AG08395 (cell line): ENCODE results near the gene GPC3.

ENCODE experiments used
- DNase-seq: peaks from one replicate; pipeline ENCODE4 v3.0.0; 2012; ENCODE audit warnings: mixed read lengths, low spot score

Gene GPC3

DNA sequence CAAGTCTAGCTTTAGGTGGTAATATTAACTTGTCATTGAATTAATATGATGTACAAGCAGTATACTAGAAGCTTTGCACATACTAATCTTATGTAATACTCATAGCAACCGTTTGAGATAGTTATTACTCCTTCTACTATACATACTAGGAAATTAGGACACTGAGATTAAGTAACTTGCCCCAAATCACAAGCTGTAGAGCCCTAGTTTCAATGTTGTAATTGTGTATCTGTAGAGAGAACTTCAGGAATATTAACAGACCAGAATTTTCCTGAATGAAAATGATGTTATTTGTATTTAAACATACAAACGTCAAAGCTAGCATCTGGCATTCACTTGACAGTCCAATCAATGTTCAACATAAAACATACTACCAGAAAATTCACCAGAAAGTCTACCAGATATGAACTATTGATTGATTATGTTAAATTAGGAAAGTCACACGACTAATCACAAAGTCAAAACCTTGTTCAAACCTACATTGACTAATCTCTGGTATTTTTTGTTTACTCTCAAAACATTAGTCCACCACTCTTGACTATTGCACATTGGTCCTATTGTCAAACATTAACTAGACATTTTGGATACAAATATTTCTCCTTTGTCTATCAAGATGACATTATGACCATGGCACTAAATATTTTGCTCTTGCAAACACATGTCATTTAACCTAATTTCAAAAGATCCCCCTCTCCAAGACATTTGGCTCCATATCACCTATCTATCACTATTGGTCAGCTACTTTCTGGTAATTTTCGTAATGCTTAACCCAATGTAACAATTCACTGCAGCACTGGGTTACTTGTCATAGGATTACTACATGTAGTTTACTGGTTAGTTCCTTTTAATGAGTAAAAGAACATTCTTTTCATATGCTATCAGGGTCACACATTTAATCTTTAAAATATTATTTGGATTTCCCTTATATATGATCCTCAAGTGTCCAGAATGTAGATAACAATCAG lies 100.7 kb downstream of the GPC3 start:
- DNase-seq, result no peak

DNA sequence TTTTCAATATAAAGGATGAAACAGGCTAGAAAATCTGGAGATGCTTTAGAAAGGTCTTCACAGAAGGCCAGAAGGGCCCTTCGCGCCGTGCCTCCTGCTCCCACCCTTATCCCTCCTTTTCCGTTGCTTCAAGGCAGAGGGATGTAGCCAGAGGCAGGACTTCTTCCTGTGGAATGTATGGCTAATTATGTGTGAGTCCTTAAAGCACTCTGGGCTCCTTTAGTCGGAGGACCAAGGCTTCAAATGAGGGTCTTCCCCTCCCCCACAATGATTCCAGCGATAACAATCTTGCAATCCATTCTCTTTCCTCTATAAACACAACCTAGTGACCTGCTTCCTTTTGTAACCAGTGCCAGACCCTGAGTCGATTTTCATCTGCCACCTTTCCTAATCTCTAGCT lies 103.5 kb downstream of the GPC3 start:
- DNase-seq, result no peak

DNA sequence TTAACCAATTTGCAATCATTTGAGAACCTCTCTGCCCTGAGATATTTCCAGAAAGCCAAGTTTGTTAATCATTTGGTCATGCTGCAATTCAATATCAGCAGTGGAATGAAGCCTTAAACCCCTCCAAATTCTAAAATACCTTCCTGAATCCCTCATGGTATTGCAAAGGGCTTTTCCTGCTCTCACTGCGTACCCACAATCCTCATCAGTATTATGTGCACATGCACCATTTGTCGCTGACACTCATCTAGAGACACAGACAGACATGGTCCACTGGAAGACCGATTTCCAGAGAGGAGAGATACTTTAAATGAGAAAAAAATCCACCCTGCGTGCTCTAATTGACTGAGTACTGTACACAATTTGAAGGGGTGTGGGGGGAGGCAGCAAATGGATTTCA lies 104.4 kb downstream of the GPC3 start:
- DNase-seq, result no peak

DNA sequence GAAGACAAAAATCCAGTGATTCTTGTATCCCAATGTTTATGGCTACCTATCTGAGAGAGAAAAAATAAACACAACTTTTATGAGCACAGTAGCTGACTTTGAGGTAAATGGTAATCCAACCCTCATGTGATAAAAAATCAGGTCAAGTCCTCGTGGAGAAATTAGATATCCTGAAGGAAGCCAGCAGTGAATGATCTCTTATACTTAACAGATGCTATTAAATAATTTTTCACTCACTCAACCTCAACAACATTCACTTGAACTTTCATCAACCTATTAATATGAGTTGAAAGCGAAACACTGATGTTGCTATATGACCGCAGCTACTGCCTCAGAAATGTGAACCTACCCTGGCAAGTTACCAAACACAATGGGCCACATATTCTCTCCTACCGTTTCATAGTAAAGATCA lies 105.4 kb downstream of the GPC3 start:
- no peak for DNase-seq

DNA sequence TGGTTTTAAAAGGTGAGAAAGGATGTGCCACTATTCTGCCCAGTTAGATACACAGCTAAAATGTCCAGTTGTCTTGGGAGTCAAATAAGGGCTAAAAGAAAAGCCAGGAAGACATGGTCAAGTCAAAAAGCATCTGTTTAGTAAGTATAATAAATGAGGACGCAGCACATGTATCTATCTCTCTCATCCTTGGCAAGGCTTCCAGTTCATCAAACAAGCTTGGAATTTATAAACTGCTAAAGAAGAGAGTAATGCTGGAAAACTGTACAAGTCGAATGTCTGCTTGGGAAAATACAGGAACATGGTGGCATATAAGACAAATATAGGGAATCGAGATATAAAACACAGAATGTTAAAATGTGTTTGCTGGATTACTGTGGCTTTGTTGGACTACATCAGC lies 106.7 kb downstream of the GPC3 start:
- DNase-seq, result no peak

DNA sequence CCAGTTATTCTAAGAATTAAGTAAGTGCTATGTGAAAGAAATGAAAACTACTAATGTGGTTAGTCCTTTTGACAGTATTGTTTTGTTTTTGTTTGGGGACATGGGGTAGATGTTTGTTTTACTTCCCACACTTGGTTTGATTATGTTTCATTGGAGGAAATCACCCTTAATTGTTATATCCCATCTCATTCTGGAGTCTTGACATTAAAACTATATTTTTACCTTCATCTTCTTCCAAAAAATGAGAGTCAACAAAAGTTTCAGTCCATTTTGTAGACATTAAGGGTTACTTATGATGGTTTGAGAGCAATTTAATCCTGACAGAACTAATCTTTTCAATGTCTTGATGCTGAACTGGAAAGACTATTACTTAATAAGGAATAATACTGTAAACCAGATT lies 108.7 kb downstream of the GPC3 start:
- no peak for DNase-seq

DNA sequence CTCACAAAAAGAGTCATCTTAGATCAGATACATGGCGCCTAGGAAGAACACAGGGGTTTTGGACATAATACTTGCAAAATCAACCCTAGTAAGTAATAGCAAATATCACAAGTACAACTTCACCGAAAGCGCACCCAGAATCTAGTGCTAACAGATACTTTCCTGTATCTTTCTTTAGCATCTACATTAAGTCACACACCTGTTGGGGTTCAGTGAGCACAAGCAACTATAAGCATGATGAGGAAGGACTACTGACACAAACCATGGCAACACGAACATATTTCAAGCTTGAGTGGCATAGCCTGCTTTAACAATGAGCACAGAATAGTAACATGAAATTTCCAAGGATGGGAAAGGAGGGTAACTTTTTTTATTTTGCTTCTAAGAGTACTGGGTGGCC lies 116.1 kb downstream of the GPC3 start:
- no peak for DNase-seq

DNA sequence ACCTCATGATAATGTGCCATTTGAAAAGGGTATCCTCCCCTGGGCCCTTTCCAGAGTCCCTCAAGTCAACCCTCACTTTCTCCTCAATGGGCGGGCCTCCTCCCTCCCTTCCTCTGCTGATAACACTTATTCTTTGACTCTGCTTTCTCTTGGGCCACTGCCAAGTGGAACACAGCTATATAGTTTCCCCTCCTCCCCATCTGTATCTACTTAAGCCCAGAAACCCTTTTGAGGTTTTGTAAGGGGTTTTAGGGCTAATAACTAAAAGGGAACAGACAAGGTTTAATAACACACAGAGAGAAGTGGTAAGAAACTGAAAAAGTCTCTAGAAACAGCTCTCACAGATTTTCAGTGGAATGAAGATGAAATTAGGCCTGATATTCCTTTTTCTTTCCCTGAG lies 116.7 kb downstream of the GPC3 start:
- DNase-seq, result no peak

DNA sequence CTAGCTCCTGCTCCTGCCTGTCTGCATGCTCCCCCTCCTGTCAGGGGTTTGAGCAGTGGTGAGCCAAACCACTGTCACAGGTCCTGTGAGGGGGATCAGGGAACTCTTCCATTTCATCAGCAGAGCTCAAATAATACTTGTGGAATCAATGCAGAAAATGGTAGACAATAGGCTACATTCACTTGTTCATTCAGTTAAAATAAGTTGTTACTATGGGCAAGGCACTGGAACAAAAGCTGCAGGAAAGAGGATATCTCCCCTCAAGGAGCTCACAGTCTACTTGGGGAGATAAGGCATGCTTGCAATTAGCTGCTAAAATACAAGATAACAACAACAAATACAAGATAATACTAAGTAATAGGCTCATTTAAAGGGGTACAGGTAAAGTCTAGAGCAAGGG lies 117.1 kb downstream of the GPC3 start:
- no peak for DNase-seq

DNA sequence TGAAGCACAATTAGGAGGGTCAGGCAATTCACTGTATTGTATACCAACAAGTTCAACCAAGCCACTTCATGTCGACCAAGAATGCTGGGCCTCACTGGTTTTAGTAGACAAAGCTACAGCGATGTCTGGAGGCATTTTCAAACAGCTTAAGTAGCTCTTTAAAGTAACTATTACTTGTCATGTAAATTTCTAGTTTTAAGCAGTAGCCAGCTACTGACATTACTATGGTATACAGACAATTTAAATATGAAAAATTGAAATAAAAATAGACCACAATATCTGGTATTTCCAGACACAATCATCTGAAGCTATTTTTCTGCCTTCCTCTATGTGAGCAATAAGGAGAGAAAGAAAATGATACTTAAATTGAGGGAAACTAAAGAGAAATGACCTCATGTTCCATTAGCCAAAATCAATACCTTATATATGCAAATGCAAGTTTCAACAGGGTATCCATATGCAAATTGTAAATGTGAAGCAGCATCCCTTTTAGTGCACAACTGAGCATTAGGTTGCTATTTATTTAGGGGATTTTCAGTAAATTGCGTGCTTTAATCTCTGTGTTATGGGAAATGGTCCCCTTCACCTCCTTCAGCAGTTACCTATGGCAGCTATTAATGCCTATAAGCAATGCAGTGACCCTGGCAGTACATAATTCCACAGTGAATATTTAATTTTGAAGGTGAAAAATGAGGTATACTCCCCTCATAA lies 119.5 kb downstream of the GPC3 start:
- no peak for DNase-seq

DNA sequence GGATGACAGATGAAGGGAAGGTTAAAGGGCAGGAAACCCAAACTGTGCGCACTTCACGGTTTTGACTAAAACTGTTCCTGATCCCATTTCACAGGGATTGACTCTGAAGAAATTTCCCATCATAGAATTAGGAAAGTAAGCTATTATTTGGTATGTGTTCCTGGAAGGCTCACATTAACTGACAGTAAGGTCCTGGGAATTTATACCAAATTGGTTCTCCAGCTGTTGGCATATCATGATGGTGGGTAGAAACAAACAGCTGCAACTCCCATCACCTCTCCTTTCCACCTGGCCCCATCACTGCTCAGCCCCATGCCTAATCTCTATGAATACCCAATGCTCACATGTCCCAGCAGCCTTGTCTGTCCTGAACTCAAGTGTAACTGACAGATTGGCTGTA lies 121.2 kb downstream of the GPC3 start:
- DNase-seq, result no peak

DNA sequence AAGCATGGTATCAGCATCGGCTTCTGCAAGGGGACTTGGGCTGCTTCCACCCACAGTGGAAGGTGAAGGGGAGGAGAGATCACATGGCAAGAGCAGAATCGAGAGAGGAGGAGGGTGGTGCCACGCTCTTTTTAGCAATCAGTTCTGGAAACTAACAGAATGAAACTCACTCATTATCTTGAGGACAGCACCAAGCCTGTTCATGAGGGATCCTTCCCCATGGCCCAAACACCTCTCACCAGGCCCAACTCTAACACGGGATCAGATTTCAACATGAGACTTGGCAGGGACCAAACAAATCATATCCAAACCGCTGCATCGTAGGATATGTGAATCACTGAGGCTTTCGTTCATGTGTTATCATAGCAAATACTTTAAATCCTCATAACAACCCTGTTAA lies 125.5 kb downstream of the GPC3 start:
- DNase-seq, result no peak

DNA sequence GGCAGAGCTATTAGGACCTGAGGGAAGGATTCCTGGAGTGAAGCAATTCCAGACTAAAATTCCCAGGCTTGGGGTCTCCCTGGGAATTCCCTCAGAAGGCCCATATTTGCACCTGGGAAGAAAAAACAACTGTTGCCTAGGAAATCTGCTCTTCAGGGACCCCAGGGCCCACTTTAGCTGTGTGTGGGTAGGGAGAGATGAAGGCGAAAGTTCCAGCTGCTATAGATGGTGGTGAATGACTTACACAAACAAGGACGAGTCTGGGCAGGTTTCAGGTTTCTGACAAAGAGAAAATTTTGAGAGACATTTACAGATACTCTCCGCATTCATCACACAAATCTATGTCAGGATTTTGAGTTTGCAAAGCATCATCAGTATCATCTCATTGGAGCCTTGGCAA lies 126.1 kb downstream of the GPC3 start:
- no peak for DNase-seq

DNA sequence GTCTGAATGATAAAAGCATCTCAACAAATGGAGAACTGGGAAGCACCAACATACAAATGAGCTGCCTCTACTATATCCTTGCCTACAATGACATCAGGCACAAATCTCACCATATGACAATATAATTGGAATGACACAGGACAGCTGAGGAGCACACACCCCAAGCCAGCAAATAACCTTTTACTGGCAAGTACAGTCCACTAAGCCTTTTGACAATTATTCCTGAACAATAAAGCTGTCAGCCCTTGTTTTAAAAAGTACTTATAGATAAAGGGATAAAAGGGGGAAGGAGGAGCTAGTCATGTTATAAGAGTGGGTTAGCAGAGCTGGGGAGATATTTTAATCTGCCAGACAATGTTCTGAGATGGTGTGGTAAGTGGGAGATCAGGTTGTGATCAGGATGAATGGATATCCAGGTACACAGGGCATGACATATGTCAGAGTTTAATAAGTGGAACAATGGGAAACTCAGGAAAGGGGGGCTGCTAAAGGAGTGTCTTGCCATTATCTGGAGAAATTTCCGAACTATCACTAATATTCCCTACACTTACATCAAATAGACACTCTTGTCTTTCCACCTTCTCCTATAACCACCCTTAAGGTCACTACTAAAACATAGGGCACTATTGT lies 127.6 kb downstream of the GPC3 start:
- no peak for DNase-seq

DNA sequence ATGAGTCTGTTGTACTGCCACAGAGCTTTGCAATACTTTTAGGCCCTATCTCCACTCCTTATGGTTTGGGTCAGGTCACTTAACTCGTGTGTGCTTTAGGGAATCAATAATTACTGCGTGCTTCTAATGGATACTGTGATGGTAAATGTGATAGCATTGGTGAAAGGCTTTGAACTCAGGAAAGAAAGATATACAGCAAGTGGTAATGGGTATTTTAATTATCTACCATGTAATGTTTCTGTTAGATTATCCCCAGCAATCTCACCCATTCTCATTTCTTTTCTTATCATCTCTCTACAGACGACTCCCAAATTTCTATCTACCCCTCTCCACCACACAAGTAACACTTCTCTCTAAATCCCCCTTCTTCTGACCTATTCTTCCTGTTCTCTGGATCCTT lies 128.6 kb downstream of the GPC3 start:
- no peak for DNase-seq

DNA sequence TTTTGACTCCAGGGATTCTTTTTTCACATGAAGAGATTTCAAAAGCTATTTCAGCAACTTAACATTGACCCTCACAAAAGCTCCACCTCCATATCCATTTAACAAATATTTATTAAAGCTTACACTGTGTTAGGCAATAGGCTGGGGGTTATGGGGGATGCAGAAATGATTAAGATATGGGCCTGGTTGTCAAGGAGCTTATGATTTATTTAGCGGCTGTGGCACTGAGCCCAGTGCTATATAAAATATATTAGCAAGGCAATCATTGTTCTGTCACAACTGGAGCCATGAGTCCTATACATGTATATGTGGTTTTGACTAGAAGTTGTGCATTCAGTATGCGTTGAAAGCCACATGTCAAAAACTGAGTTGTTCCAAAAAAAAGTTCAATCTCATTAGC lies 131.1 kb downstream of the GPC3 start:
- DNase-seq, result no peak

DNA sequence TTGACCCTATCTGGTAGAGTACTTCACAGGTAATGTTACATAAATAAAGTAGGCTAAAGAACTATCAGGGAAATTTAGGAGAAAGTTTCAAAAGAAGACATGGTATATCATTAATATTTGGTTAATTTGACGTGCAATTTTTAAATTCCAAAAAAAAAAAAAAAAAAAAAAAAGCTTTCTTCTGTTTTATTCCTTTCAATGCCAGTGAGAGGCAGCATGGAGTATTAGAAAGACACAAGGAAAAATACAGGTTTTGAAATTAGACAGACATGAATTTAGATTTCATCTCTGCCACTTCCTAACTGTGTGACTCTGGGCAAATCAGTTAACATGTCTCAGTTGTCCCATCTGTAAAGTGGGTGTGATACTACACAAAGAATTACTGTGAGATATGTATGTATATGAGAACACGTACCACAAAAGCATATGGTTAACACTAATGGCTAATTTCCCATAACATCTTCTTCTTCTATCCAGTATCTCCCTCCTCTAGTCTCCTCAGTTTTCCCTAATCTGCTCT lies 132.5 kb downstream of the GPC3 start:
- no peak for DNase-seq

DNA sequence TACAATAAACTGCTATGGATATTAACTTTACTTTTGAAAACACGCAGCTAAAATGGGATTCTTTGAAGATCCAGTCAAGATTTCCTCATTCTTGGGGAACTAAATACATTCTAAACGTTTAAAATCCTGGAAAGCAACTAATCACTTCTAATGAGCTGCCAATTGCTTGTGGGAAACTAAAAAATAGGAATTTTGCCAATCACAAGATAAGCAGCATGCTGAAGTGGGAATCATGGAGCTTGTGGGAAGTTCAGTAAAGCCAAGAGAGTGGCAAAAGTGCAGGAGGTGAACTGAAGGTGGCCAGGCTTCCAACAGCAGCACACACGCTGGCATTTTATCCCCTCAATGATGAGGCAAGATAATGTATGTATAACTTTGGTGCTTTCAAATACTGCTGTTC lies 133.0 kb downstream of the GPC3 start:
- no peak for DNase-seq

DNA sequence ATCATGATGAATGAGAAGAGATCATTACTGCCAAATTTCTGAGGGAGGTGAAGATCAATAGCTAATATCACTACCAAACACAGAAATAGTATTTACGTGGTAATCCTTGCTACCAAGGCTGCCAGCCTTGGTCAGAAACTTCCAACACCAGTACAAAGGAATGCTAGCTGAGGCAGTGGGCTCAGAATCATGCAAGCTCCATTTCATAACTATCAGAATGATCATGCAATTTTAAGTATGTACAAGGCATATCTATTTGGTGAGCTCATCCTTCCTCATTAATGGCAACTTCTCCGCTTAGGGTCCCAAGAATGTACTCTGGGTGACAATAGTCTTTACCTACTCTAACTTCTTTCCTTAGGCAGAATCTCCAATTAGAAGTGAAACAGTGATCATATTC lies 135.0 kb downstream of the GPC3 start:
- no peak for DNase-seq

DNA sequence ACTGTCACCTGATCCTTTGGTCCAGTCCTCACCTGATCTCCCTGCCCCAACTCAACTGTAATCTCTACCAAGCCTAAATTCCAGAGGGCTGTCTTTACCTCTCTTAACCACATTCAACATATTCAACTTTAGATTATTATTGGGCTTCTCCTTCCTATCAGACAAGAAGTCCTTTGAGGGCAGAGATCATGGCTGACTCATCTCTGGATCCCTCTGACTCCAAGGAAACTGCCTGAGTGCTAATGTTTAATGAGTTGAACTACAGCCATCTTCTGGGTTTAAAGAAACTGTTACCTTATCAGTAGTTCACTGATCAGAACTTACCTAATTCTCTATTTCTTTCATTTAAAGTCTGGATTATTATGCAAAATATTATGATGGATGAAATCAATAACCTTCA lies 135.7 kb downstream of the GPC3 start:
- DNase-seq, result no peak

DNA sequence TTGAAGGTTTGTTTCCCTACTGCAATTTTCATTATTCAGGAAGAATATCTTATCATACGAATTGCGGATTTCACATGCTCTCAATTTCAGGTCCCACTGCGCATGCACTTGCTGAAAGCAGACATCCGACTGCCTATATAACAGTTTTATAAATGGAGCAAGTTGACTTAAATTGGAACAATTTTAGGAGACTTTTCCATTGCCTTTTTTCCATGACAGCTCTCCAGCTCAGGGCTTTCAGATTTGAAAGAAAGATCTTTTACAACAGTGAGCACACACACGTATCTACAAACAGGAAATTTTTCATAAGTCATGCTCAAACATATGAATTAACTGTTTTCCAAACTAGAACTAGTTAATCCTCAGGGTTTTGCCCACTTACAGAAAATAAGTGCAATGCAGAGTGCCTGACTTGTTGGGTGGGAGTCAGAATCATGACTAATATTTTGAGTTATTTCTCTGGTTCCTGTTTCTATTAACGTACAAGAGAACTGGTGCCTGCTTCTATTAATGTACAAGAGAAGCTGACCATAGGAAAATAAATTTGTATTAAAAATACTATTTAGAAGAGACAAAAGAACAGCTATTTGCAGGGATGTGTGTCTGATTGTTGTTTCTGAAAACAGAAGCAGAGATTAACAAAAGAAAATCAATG lies 137.9 kb downstream of the GPC3 start:
- DNase-seq, result no peak

DNA sequence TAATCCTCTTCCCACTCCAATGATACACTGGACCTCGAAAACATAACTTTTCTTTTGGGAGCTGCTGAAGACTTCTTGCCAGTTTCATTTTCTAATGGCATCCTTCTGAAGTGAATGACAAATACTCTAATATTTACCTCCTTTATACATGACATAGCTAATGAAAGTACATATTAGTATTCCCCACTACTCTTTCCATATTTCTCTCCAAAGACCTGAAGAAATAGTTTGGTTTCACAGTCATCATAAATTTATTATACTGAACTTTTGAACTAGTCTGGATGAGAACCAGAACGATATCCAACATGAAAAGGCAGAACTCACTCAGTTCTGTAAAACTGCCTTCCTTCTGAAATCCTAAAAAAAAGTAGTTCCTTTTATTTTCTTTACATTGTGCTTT lies 139.1 kb downstream of the GPC3 start:
- no peak for DNase-seq
